NCI-H1092 (cell line): Measurements from ENCODE around the gene NPAS1.
"Not testable (repeated sequence)": the region's sequence is repeated elsewhere in the genome, so short reads cannot be mapped to it uniquely, and the experiment has no call there.

Experiments
- DNase-seq: peaks from one replicate; lab custom pipeline; 2025; lab: John Stamatoyannopoulos, UW

NPAS1 gene

GRCh38 chr19:47047763-47048405, 28.2 kb downstream of the NPAS1 start:
- DNase-seq: peak; percentile 48

- DNase-seq: no peak
These were observed 29.7 kb downstream of the NPAS1 start for GRCh38 chr19:47049307-47049700.

- DNase-seq: not testable (repeated sequence)
These were observed 30.9 kb downstream of the NPAS1 start for GRCh38 chr19:47050562-47050961.

GRCh38 chr19:47056411-47056810, 36.8 kb downstream of the NPAS1 start:
- no peak for DNase-seq

GRCh38 chr19:47057328-47057727, 37.7 kb downstream of the NPAS1 start:
- DNase-seq: no peak

GRCh38 chr19:47058621-47059022, 39.0 kb downstream of the NPAS1 start:
- DNase-seq: no peak

- DNase-seq: no peak
These were observed 44.2 kb downstream of the NPAS1 start for GRCh38 chr19:47063874-47064273.

GRCh38 chr19:47065242-47065641, 45.6 kb downstream of the NPAS1 start:
- DNase-seq: no peak

GRCh38 chr19:47066376-47067214, 47.0 kb downstream of the NPAS1 start:
- DNase-seq: no peak

- no peak for DNase-seq
These were observed 47.7 kb downstream of the NPAS1 start for GRCh38 chr19:47067215-47067847.

- no peak for DNase-seq
These were observed 48.6 kb downstream of the NPAS1 start for GRCh38 chr19:47068246-47068645.

GRCh38 chr19:47068876-47069406, 49.3 kb downstream of the NPAS1 start:
- no peak for DNase-seq

- DNase-seq: no peak
These were observed 50.2 kb downstream of the NPAS1 start for GRCh38 chr19:47069795-47070194.

GRCh38 chr19:47070756-47071155, 51.1 kb downstream of the NPAS1 start:
- no peak for DNase-seq

- no peak for DNase-seq
These were observed 52.1 kb downstream of the NPAS1 start for GRCh38 chr19:47071731-47072130.

- DNase-seq: no peak
These were observed 52.7 kb downstream of the NPAS1 start for GRCh38 chr19:47072323-47072722.

- DNase-seq: no peak
These were observed 53.9 kb downstream of the NPAS1 start for GRCh38 chr19:47073574-47073973.

GRCh38 chr19:47074621-47075020, 55.0 kb downstream of the NPAS1 start:
- no peak for DNase-seq

- no peak for DNase-seq
These were observed 55.7 kb downstream of the NPAS1 start for GRCh38 chr19:47075179-47075810.

GRCh38 chr19:47075941-47076340, 56.3 kb downstream of the NPAS1 start:
- DNase-seq: no peak

- not testable (repeated sequence) for DNase-seq
These were observed 58.7 kb downstream of the NPAS1 start for GRCh38 chr19:47078351-47078750.

- no peak for DNase-seq
These were observed 61.5 kb downstream of the NPAS1 start for GRCh38 chr19:47081095-47081494.
